GM12892 (cell line): Measurements from ENCODE around the gene CDH23.

Experiments
- DNase-seq: peaks from one replicate; pipeline ENCODE4 v3.0.0; 2011; ENCODE audit not compliant: insufficient read length
- FAIRE-seq: peaks from 2 replicates; lab custom pipeline; 2011; peaks lifted over from hg19 to GRCh38; lab: Jason Lieb, UNC
- POLR2A ChIP-seq: IDR thresholded peaks from 2 replicates; pipeline ENCODE4 v1.6.1; 2011; ENCODE audit warnings: low read depth, low read length, control low read depth
- POLR2AphosphoS5 ChIP-seq: IDR thresholded peaks from 2 replicates; pipeline ENCODE4 v1.6.1; 2011; ENCODE audit warnings: low read depth, low read length, control low read depth
- TAF1 ChIP-seq: IDR thresholded peaks from 2 replicates; pipeline ENCODE4 v1.6.1; 2011; ENCODE audit warnings: low read depth, mild to moderate bottlenecking, control low read depth, low read length, borderline replicate concordance

Gene CDH23

GRCh38 chr10:71486484-71487114 lies 89.9 kb downstream of the CDH23 start:
- peak; percentile 36 for DNase-seq
- FAIRE-seq: no peak
- TF ChIP-seq POLR2AphosphoS5 (no peak), POLR2A (no peak), TAF1 (no peak)

DNA sequence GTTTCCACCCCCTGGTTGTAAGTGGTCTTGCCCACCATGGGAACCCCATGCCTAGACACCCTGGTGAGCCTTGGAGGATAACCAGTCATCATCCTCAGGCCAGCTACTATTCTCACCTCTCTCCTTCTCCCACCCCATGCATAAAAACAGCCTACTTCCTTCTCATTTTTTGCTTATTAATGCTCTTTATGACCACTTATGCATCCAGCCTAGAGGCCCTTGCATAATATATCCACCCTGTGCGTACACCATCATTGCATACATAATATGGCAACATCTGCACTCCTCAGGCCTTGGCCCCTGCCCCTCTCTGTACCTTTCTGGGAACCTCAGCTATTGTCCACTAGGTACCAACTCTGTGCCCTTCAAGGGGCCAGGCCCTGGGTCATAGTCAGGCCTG lies 91.0 kb downstream of the CDH23 start:
- TF ChIP-seq TAF1: no peak
- no peak for TF ChIP-seq POLR2AphosphoS5
- no peak for TF ChIP-seq POLR2A
- no peak for FAIRE-seq

GRCh38 chr10:71489077-71489476 lies 92.4 kb downstream of the CDH23 start:
- DNase-seq (no peak), FAIRE-seq (no peak)
- TF ChIP-seq POLR2AphosphoS5 (no peak), TAF1 (no peak), POLR2A (no peak)

More for the DNA sequence above, 91.0 kb downstream of the CDH23 start:
- no peak for DNase-seq

DNA sequence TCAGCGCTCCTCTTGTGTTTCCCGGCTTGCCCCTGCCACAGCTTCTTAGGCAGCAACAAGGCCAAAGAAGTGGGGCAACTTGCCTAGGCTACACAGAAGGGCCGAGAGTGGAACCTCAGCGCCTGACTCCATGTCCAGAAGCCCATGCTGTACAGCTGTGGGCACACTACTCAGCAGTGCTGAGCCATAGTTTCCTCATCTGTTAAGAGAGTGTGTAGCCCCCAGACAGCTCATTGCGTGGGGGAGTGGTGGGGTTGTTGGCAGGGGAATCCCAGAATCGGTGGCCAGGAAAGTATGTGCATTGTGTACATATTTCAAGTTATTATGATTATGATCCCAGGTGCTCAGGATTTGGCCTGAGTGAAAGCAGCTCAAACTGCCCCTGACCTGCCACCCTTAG lies 96.2 kb downstream of the CDH23 start:
- FAIRE-seq (no peak), DNase-seq (no peak)
- TF ChIP-seq POLR2AphosphoS5: no peak
- TF ChIP-seq TAF1: no peak
- TF ChIP-seq POLR2A: no peak

- no peak for DNase-seq
- TF ChIP-seq TAF1: no peak
- TF ChIP-seq POLR2AphosphoS5: no peak
- TF ChIP-seq POLR2A: no peak
- no peak for FAIRE-seq
Observed at GRCh38 chr10:71493741-71494140, 97.0 kb downstream of the CDH23 start.

DNA sequence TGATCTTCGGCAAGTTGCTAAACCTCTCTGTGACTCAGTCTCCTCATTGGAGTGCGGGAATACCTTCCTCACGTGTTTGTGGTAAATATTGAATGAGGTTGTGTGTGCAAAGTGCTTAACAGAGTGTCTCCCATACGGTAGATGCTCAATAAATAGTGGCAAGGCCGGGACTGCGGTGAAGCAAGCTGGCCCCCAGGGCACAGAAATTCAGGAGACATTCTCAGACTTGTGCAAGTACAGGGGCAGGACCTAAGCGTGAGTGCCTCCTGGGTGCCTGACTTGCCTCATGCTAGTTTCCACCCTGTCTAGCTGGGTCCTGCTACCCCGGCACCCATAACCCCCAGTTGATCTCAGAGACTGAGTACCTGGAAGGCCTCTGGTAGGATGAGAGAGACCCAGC lies 97.8 kb downstream of the CDH23 start:
- no peak for DNase-seq
- FAIRE-seq: peak; percentile 38
- TF ChIP-seq POLR2AphosphoS5 (no peak), POLR2A (no peak), TAF1 (no peak)

DNA sequence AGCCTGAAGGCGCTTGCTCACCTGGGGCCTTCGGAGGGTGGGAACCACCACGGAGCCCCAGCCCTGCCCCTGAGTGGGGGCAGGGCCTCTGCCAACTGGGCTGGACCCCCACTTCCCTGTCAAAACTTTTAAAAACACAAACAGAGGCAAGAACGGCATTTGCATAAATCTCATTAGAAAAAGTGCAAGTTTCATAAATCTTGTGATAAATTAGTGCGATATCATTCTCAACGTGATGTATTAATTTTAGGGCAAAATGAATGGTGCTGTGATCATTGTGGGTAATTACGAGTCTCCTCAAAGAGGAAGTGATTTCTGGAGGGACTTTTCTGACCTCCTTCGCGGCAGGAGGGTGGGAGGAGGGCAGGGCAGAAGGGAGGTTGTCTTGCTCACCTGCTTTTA lies 98.3 kb downstream of the CDH23 start:
- DNase-seq: no peak
- TF ChIP-seq POLR2A: no peak
- no peak for TF ChIP-seq POLR2AphosphoS5
- no peak for TF ChIP-seq TAF1
- peak; percentile 33 for FAIRE-seq

DNA sequence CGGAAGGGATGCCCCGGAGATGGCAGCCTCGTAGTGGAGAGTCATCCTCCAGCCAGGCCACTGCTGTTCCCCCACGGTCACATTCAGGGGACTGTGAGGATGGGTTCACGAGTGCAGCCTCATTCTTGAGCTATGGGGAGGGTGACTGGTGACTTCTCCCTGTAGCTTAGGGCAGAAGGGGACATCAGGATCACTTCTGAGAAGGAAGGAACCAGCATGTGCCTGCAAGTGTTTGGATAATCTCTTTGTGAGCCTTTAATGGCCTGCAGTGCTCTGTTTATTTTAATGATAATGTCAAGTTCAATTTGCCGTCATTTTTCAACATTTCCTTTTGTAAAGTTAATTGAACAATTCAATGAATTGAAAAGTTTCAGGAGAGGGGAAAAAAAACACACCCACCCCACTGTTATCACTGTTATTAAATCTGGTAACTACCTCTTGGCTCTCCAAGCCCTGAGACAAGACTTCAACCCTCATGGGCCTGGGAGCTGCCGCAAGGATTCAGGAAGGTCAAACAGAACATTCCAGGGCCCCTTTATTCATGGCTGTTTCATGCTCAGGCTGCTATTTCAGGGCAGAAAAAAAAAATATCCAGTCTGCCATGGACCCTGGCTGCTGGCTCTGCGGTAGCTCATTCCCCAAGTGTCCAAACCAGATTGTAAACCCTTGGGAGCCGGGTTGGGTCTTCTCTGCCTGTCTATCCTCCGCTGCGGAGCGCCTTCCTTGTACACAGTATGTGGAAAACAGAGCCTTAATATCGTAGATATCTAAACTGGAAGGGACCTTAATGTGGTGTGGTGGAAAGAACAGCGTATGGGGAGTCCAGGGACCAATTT lies 100.4 kb downstream of the CDH23 start:
- TF ChIP-seq POLR2A (no peak), POLR2AphosphoS5 (no peak), TAF1 (no peak)
- no peak for DNase-seq
- no peak for FAIRE-seq

DNA sequence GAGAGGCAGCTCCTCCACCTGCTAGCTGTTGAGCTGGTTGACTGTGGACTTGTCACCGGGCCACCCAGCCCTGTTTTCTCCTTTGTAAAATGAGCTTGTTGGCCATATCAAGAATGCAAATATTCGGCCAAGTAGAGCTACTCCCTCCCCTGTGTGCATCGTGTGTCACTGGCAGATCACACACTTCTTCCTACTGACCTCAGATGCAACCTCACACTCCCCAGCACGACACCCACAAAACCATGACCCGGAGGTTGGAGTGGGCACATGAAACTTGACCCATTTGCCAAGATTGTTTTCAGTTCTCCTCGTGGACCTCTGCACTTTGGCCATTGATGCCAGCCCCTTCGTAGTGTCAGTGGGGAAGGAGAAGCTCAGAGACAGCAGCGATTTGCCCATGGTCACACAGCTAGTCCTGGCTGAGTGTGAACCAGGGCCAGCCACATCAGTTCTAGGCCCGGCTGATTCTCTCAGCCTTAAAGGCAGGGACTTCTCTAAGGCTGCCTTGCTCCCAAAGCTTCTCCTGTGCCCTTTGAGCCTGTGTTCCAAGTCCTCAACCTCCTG lies 101.1 kb downstream of the CDH23 start:
- no peak for DNase-seq
- FAIRE-seq: no peak
- TF ChIP-seq TAF1: no peak
- no peak for TF ChIP-seq POLR2AphosphoS5
- TF ChIP-seq POLR2A: no peak

GRCh38 chr10:71501402-71501801 lies 104.7 kb downstream of the CDH23 start:
- TF ChIP-seq POLR2AphosphoS5 (no peak), POLR2A (no peak)
- DNase-seq: no peak
- FAIRE-seq: no peak

- DNase-seq (no peak), FAIRE-seq (no peak)
- TF ChIP-seq POLR2A (no peak), POLR2AphosphoS5 (no peak), TAF1 (no peak)
Observed at GRCh38 chr10:71502190-71502589, 105.5 kb downstream of the CDH23 start.

DNA sequence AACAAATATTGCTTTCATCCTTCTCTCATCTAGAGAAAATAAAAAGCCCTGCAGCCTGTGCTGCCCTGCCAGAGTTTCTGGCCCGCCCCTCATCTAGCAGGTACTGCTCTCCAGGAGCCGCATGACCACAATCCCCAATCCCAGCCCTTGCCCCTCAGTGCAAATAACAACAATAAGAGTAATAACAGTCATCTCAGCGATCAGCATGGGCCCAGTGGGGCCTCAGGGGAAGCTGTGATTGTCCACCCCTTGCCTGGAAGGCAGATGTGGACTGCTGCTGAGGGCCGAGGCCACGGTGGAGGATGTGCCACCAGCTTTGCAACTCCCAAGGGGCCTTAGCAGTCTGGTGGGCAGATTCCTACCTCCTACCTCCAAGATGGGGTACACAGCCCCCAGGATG lies 106.1 kb downstream of the CDH23 start:
- no peak for DNase-seq
- FAIRE-seq: no peak
- TF ChIP-seq POLR2A (no peak), POLR2AphosphoS5 (no peak), TAF1 (no peak)

- TF ChIP-seq TAF1 (no peak), POLR2AphosphoS5 (no peak), POLR2A (no peak)
- DNase-seq: no peak
- FAIRE-seq: no peak
Observed at GRCh38 chr10:71504168-71504567, 107.4 kb downstream of the CDH23 start.
